DND-41 (cell line): ENCODE data around the gene PTPRK.

Source experiments
- CTCF ChIP-seq: IDR thresholded peaks from 2 replicates; pipeline ENCODE4 v1.5.1; 2012; ENCODE audit warnings: borderline replicate concordance, low read length, moderate library complexity, mild to moderate bottlenecking; ENCODE audit not compliant: poor library complexity, severe bottlenecking; ENCODE audit errors: extremely low read depth
- EZH2 ChIP-seq: IDR thresholded peaks from 3 replicates; pipeline ENCODE4 v1.6.1; 2012; ENCODE audit warnings: borderline replicate concordance, low read depth, mild to moderate bottlenecking, moderate library complexity, low read length, inconsistent platforms; ENCODE audit not compliant: severe bottlenecking

GRCh38 chr6:128487746-128488145, 32.7 kb downstream of the PTPRK start:
- no peak for TF ChIP-seq CTCF
- TF ChIP-seq EZH2 = no peak
